Activated CD4-positive, alpha-beta T cell treated with anti-CD3 and anti-CD28 coated beads, Interleukin-2, Interleukin-4, amounts not matched to agents 100 ng/mL and 50 ng/mL, durations not matched to agents 16 hours and 8 hours (primary cell): ENCODE results near the gene B4GALNT1.
A peak's percentile ranks its signal among the peaks of the same experiment; 100 is the strongest.
"Not testable (repeated sequence)": the region's sequence is repeated elsewhere in the genome, so short reads cannot be mapped to it uniquely, and the experiment has no call there.

Experiments
- DNase-seq: peaks from one replicate; pipeline ENCODE4 v3.0.0-alpha.2; 2020; ENCODE audit warnings: low spot score

The B4GALNT1 gene

DNA sequence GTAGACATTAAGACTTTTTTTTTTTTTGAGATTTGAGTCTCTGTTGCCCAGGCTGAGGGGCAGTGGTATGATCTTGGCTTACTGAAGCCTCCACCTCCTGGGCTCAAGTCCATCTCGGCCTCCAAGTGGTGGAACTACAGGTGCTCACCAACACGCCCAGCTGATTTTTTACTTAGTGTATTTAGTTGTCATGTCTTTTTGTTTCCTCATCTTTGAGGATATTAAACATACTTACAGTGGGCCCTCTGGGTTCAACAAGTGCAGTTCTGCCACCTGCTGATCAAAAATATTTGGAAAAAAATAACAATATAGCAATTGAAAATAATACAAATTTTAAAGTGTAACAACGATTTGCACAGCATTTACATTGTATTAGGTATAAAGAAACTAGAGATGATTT, 4.4 kb upstream of the B4GALNT1 start:
- DNase-seq: no peak

DNA sequence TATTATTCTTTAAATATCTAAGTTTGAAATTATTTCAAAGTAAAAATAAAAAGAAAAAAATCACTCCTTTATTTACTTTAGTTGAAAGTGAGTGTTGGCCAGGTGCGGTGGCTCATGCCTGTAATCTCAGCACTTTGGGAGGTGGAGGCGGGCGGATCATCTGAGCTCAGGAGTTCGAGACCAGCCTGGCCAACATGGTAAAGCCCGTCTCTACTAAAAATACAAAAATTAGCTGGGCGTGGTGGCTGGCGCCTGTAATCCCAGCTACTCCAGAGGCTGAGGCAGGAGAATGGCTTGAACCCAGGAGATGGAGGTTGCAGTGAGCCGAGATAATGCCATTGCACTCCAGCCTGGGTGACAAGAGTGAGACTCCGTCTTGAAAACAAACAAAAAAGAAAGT, 3.7 kb upstream of the B4GALNT1 start:
- not testable (repeated sequence) for DNase-seq

DNA sequence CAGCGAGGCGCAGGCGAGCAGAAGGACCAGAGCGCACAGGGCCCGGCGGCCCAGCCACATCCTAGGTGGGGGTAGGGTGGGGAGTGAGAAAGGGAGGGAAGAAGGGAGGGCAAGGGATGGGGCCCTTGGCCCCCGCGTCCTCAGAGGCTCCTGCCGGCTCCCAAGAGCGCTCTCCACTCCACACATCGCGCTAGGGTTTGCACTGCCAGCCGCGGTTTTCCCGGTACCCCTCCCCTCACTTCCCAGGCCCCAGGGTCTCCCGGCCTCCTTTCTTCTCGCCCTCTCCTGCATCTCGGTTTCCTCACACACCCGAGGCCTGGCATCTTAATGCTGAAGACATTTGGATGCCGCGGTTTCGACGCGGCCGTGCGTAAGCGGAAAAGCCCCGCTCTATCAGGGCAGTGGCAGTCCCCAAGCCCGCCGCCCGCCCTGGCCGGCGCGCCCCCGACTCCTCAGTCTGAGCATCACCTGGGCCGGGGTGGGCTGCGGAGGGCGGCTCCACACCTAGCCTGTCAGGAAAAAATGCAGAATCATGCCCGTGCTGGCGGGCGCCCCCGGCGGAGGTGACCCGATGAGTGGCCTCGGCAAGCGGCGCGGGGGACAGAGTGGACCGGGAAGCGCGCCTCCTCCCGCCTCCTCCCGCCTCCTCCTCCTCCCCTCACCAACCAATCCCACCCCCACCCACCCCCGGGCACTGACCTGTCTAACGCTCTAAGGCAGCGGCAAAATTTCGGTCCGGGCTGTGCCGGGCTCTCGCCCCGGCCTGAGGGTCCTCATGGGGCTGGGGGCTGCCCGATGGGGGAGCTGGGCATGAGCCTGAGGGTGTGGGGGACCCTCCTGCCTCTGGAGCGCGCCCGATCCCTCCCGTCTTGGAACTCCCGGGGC, 686 bp downstream of the B4GALNT1 start:
- DNase-seq: no peak

DNA sequence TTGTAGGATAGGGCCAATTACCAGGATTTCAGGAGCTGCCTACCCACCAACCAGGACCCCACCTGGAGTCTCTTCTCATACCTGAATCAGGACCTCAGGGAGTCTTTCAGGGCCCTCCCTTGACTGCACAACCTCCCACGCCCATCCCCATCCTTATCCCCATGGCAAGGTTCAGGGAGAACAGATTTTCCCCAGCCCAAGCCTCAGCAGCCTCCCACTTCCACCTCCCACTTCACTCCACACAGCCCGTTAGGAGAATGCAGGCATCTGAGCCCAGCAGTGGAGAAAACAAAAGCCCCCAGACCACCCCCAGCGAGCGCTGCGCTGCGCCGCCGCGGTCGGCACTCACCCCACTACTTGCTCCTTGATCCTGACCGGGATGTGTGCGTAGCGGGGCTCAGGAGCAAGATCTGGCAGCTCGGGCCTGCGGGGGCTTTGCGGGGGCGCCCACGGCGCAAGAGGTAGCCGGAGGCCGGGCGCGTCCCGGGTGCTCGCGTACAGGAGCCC, 1.4 kb downstream of the B4GALNT1 start:
- no peak for DNase-seq

DNA sequence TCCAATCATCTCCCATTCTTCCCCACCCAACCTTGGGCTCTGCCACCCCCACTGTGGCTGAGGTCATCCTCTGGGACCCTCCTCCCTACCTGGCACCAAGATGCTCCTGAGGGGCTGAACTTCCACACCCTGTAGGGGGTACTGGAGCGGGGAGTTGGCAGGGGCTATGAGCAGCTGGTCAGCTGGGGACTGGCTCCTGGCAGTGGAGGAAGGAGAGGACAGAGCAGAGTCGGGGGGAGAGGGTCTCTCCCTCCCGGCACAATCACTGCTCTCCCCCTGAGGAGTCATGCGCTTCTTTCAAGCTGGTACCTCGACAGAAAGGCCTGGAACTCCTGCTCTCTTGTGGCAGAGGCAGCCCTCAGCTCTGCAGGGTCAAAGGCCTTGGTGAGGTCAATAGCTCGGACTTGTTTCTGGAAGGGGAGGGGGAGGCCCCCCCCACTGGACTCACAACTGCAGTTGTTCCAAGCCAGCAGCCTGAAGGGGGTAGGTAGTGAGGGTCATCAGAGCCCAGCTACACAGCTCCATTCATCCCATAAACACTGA, 2.0 kb downstream of the B4GALNT1 start:
- DNase-seq: no peak

DNA sequence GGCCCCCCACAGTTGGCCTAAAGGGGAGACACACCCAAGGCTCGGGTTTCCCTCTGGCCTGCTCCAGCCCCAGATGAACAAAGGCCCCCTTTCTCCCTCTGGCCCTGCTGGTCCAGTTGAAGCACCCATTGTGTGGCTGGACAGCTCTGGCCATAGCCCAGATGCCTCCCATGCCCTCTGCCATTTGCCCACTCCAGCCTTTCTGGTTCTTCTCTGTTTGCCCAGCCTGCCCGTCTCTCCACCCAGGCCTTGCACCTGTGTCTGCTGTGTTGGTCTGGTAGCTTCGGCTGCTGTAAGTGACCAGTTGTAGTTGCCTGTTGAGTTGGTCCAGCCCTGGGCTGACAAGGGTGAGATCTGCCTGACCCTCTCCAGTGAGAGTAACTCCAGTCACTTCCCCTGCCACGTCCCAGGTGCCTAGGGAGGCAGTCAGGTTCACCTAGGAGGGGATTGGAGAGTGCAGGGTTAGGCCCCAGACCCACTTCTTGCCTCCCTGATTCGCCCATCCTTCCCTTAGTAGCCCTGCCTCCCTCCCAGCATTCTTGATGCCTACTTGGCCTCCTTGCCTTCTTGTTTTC, 3.0 kb downstream of the B4GALNT1 start:
- no peak for DNase-seq

DNA sequence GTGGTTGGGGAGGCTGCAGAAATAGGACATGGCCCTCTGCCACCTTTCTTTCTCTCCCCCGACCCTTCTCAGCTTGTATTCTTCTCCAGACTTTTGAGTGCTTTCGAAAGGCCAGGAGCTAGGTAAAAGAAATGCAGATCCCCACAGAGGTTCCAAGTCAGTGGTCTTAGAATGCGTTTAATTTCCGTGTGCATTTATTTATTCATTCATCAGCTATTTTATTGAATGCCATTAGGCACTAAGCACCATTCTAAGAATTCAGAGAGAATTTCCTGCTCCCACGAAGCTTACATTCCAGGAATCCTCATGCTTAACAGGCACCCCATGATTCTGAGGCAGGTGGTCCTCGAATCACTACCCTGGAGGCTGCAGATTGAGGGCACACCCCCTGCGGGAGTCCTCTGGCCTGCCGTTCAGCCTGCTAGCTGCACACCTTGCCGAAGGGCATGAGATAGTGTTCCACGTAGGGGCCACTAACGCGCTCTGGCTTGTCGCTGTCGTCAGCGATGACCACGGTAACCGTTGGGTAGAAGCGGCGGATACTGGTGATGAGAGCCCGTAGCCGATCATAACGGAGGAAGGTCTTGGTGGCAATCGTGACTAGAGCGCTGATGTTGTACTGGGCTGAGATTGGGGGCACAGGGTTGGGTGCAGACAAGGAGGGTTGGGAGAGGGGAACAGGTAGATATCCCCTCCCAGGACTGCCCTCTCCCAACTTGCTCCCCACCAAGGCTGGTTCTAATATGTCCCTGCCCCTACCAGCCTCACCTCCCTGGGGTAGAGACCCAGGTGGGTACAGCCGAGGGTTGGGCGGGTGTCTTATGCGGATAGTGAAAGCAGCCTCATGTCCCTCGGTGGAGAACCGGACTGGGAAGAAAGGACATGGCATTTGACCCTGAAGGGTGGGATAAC, 4.5 kb downstream of the B4GALNT1 start:
- DNase-seq: no peak

DNA sequence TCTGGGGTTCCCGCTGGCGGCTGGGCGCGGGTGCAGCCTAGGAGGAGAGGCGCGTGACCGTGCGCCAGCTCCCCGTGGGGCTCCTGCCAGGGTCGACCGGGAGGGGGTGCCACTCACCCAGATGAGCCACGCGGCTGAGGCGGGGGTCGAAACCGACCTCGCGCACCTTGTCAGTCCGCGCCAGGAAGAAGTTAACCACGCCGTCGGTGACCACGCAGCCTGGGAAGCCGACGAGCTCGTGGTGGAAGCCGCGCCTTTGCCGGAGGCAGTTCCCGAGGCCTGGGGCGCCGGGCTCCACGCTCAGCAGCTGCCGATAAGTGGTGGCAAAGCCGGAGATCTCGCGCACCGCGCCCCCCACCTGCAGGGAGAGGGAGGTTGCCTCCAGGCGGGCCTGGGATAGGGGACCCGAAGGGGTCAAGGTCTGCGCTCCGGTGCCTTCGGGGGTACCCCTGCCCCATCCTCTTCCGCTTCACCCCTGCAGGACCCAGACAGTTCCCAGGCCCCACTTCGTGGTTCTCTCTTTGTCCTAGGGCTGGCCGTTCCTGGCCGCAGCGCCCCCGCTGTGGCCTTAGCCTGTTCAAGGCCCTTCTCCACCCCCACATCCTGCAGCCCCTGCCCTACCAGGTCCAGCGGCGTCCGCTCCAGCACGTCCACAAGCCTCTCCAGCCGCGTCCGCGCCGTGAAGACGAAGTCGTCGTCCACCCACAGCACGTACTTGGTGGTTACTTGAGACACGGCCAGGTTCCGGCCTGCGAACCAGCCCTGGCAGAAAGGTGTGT, 5.3 kb downstream of the B4GALNT1 start:
- no peak for DNase-seq

DNA sequence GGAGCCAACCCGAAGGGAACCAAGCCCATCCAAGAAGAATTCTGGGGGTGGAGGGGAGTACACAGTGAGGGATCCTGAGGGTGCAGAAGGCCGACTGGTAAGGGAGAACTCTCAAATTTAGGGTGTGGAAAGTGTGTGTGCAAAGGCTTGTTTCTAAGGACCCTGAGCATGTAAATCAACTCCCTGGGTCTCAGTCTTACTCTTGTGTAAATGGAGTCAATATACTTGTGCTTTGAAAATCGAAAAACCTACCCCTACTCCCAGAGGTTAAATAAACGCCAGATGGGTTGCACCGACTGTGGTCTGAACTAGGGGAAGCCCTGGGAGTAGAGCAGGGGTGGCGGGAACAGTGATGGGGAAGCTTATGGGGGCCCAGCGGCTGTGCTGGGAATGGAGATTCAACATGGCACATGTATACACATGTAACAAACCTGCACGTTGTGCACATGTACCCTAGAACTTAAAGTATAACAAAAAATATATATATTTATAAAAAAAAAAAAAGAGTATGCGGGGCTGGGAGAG, 6.0 kb downstream of the B4GALNT1 start:
- no peak for DNase-seq

DNA sequence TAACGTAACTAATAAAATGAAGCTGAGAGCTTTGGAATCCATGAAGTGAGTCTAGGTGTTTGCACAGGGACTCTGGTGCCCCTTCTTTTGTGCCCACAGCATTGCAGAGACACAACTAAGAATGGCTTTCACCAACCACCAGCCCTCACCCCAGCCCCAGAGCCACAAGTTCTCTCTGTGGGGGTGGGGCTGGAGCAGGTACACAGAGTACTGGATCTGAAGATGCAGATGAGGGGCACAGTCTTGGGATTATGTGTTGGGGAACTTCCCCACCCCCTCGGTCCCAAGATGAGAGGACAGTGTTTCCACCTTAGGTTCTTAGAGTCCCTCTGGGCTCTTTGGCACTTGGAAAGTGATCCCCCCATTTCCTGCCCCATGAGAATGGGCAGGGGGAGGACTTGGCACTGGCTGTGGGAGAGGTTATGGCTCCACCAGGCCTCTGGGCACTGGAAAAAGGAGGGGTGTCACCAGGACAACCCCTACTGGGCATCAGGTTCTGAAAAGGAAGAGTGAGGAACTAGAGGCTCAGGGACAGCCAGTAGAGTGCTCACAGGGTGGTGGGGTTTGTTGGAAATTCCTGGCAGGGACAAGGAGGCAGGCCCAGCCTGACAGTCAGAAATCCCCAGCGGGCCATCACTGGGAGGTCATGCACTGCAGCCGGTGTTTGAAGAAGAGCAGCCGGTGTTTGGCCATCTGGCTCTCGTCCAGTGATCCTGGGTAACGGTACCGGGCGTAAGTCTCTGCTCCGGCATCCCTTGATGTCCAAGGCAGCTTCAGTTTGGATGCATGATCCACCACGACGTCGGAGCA, 6.7 kb downstream of the B4GALNT1 start:
- DNase-seq: no peak

DNA sequence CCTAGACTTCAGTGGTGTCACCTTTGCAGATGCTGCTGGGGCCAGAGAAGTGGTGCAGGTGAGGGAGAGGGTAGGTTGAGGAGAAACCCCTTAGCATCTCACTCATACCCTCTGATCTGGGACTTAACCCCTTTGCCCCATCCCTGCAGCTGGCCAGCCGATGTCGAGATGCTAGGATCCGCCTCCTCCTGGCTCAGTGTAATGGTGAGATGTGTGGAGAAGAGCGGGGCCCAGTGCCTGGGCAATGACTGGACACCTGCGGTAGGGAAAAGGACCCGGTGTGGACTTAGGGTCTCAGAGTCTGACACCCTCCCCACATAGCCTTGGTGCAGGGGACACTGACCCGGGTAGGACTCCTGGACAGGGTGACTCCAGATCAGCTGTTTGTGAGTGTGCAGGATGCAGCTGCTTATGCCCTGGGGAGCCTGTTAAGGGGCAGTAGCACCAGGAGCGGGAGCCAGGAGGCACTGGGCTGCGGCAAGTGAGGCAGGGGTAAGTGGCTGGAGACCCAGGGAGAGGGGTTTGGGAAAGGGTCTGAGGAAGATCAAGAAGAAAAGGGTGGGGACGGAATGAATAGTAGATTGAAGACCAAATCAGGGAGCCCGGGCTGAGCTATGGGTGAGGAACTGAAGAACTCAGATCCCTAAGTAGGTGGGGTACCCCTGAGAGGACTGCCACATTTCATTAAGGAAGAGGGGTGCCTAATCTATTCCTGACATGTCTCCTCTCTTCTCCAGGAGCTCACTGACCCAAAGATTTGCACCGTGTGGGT, 7.6 kb downstream of the B4GALNT1 start:
- DNase-seq: no peak

DNA sequence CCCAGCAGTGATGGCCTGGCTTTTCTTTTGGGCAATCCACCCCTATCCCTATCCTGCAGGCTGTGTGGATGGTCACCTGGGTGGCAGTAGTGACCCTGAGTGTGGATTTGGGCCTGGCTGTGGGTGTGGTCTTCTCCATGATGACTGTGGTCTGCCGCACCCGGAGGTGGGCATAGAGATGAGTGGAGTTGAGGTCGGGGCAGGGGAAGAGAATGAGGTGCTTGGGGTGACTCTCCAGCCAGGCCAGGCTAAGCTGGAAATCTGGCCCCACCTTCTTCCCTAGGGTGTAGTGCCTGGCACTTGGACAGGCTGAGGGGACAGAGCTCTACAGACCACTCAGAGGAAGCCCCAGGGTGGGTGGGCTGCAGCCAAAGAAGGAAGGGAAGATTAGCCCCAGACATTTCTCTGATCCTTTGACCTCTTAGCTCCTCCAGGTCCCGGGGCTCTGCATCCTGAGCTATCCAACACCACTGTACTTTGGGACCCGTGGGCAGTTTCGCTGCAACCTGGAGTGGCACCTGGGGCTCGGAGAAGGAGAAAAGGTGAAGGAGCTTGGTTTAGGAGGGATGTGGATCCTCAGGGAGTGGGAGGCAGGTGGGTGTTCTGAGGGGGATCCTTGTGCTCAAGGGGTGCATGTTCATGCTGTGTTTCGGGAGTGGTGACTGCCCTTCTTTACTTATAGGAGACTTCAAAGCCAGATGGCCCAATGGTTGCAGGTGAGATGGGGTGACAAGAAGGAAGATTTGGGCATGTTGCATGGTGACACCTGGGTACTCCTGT, 8.4 kb downstream of the B4GALNT1 start:
- no peak for DNase-seq

DNA sequence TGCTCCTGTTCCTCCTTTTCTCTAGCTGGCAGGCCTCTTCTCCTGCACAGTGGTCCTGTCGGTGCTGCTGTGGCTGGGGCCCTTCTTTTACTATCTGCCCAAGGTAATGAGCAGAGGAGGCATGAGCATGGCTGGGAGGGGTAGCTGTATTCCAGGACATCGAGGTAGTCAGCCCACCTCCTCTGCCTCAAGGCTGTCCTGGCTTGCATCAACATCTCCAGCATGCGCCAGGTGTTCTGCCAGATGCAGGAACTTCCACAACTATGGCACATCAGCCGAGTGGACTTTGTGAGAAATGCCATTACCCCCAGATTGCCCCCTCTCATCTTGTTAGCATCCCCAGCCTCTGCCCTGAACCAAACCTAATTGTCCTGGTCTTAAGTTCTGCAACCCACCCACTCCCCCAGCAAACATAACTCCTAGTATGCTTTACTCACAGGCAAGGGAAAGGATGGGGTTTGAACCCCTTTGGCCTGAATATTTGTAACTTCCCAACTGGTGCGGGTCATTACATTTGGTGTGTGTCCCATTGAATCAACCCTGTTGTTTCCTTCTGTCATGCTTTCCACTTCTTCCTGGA, 9.1 kb downstream of the B4GALNT1 start:
- no peak for DNase-seq

DNA sequence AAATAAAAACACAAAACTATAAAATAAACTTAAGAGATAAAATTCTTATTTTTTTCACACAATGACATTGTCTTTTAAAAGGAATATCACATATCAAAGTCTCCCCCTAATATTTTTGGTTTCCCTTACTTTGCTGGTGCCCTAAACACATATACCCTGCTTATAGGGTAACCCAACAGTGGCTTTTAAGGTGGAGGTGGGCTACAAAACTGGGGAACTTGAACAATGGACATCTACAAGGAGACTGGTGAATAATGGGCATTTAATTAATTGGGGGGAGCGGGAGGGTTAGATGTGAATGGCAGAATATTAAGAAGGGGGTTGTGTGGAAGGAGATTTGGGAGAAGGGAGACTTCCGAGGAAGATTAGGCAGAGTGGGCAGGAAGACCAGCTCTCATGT, 9.6 kb downstream of the B4GALNT1 start:
- DNase-seq: no peak

DNA sequence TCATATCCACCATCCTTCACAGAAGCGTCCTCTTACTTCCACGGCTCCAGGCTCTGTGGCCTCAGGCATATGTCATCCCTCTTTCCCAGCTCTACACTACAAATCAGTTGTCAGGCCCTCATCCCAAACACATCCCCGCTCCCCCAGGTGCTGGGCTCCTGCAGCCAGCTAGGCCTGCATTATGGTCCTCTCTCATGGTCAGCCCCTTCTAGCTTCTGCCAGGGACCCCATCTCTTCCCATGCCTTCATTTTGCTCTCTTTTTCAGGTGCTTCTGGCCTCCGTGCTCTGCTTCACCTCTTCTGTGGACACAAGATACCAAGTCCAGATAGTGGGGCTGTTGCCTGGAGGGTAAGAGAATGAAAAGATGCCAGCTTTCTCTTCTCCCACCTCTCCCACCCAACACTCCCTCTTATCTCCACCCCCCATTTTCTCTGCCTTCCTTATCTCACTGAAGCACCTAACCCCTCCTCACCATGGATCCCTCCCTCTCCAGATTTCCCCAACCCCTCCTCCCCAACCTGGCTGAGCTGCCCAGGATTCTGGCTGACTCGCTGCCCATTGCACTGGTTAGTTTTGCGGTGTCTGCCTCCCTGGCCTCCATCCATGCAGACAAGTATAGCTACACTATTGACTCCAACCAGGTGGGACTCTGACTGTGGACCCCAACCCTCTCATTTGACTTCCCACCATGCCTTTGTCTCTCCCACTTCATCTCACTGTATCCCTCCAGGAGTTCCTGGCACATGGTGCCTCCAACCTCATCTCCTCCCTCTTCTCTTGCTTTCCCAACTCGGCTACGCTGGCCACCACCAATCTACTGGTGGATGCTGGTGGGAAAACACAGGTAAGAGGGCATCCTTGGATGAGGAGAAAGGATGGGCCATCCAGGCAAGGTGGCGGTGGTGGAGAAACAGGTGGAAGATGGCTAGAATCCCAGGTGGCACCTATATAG, 10.4 kb downstream of the B4GALNT1 start:
- no peak for DNase-seq

DNA sequence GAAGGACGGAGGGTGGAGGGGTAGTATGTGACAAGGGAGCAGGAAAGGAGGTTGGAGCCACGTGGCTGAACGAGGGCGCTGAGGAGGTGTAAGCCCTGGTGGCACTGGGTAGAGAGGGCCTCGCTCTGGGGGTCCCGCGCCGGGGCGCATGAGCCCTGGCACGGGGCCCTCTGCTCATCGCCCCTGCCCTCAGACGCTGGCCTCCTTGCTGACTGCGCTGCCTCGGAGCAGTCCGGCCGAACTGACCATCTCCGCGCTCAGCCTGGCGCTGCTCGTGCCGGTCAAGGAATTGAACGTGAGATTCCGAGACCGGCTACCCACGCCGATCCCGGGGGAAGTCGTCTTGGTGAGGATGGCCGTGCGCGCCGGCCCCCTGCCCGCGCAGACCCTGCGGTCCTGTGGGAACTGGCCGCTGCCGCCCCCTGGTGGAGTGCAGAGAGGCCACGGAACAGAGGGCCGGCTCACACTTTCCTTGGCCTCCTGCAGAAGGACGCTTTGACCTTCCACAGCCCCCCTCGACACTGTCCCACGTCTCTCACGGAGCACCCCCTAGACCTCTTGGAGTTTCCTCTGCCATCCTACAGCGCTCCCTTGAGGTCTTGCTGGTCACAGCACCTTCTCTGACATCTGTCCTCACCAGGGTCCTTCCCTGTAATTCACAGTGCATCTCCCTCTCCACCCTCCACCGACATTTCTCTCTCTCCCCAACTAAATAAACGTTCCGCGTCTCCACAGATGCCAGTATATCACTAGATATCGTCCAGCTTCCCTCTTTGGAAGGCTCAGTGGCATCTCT, 11.3 kb downstream of the B4GALNT1 start:
- DNase-seq: peak; percentile 48
